Adrenal gland (tissue), 12 donors: ENCODE data around the gene STK17B. TPM values are rescaled to one million over a fixed set of nuclear protein-coding genes. Genes with fewer than 3 reads are reported as not detected.

Experiments
- DNase-seq, 7 donors: peaks; one replicate each; pipeline ENCODE4 v3.0.0-alpha.2; 2019 to 2020
- H3K27ac ChIP-seq, 5 donors: fragments of 200-600 bp; sonication (generic) in 4 of 5; 1 replicate in 3 of 5; 2 replicates in 2 of 5; pipeline versions ENCODE4 v1.5.1 to v1.8.0; 2016 to 2020; ENCODE audit warnings: mild to moderate bottlenecking in 1 of 5
- H3K27me3 ChIP-seq: fragments of 200-600 bp; 2 replicates; pipeline ENCODE4 v1.8.0; 2021
- H3K36me3 ChIP-seq, 2 donors: fragments of 200-600 bp; replicated peaks in 1 of 2; 1 replicate in 1 of 2; 2 replicates in 1 of 2; pipeline versions ENCODE4 v1.5.1 to v1.8.0; 2018 to 2022
- H3K4me1 ChIP-seq, 2 donors: fragments of 200-600 bp; replicated peaks in 1 of 2; 1 replicate in 1 of 2; 2 replicates in 1 of 2; pipeline versions ENCODE4 v1.5.1 to v1.8.0; 2018 to 2021
- H3K4me3 ChIP-seq, 4 donors: fragments of 200-600 bp; sonication (generic) in 3 of 4; one replicate each; pipeline ENCODE4 v1.5.1; 2016 to 2018
- H3K9me3 ChIP-seq, 3 donors: fragments of 200-600 bp; sonication (generic) in 1 of 3; replicated peaks in 1 of 3; 1 replicate in 2 of 3; 2 replicates in 1 of 3; pipeline versions ENCODE4 v1.5.1 to v1.8.0; 2016 to 2021
- CTCF ChIP-seq, 6 experiments: fragments of 450-650 bp in 4 of 6; fragments of 200-600 bp in 2 of 6; sonication (generic) in 1 of 6; IDR thresholded peaks; 1 replicate in 5 of 6; 2 replicates in 1 of 6; pipeline versions ENCODE4 v1.5.1 to v1.8.0; 2016 to 2021; ENCODE audit warnings: antibody characterized with exemption in 6 of 6, mild to moderate bottlenecking in 2 of 6, moderate library complexity in 1 of 6
- POLR2A ChIP-seq, 2 donors: fragments of 450-650 bp; IDR thresholded peaks; one replicate each; pipeline ENCODE4 v1.6.1; 2017; ENCODE audit warnings: antibody characterized with exemption in 2 of 2, mild to moderate bottlenecking in 2 of 2, moderate library complexity in 1 of 2
- WGBS, 4 donors: extraction: QIAGEN DNeasy Blood & Tissue Kit in 2 of 4; methylation state at CpG; one replicate each; pipeline versions ENCODE4 v1.1.5 to v1.1.7; 2013 to 2017; 5-methylcytosine and 5-hydroxymethylcytosine counted together
- intact Hi-C, 2 donors: fragments of 100-400 bp; cut with DNase I; formaldehyde crosslinking; loops; one replicate each; pipeline versions ENCODE4 v1.14.1 to v1.15.0; 2022 to 2023
- polyA plus RNA-seq, 3 donors: library from polyadenylated mRNA; stranded (reverse); fragments of 200-250 nt in 2 of 3; fragments of 350-450 nt in 1 of 3; fragmentation: Illumina TruSeq in 1 of 3; extraction: RNeasy Lipid Tissue Mini Kit (QIAGEN cat#74804) in 1 of 3; gene quantifications; one replicate each; pipeline ENCODE4 v1.2.3, GENCODE V29; 2013 to 2014
- total RNA-seq, 9 donors: library from RNA; depleted of rRNA in 4 of 9; stranded (reverse); fragments of >200 nt in 4 of 9; fragments of 120-200 nt in 1 of 9; fragmentation: NEBNext Ultra II Directional in 1 of 9; extraction: Animal tissue kit (Norgen Biotek cat#: 25700) in 1 of 9; gene quantifications; one replicate each; pipeline versions ENCODE4 v1.1.0 to v1.2.4, GENCODE V29; 2013 to 2023
- donor health status: healthy with polysubstance abuse.
- donor health status: Bipolar disorder and iron deficiency.
- donor health status: DM: yes; HTN: yes; CAD: no.
- donor health status: DM: no; HTN: no; CAD: no.
- donor health status: DM: no; HTN: no; CAD: no.
- donor health status: DM: yes; HTN: yes; CAD: no.

STK17B gene
- total and polyA plus RNA-seq, 12 donors, result 3.6 to 35.0 (median 15.5) TPM

- H3K27me3 ChIP-seq, result no peaks in the 10 kb centered on the region
- no peak for TF ChIP-seq CTCF (IDR thresholded peaks at IDR 0.05)
- TF ChIP-seq POLR2A (IDR thresholded peaks at IDR 0.05), result no peak
- intact Hi-C loops, result no loop called here
- peaks cover 0 to 10% of the 10 kb centered on the region in 2 donors for H3K36me3 ChIP-seq
- H3K9me3 ChIP-seq, result no peaks in the 10 kb centered on the region
- H3K4me1 ChIP-seq, result peaks cover 10 to 29% of the 10 kb centered on the region in 2 donors
- H3K27ac ChIP-seq, result no peak overlapping the region
- no peak for DNase-seq
- 73 to 79% (median 78%) methylated on average over 4 of the region's 4 CpGs for WGBS, 4 donors
- H3K4me3 ChIP-seq, result no peak overlapping the region
These were observed 6.4 kb downstream of the STK17B start for GRCh38 chr2:196165016-196165415.

GRCh38 chr2:196163285-196163684 is 8.1 kb downstream of the STK17B start:
- TF ChIP-seq POLR2A (IDR thresholded peaks at IDR 0.05) (no peak), CTCF (IDR thresholded peaks at IDR 0.05) (no peak)
- no peak overlapping the region for H3K4me3 ChIP-seq
- WGBS, 4 donors, result 68 to 85% (median 76%) methylated on average over 4 of the region's 4 CpGs
- peaks cover 0 to 10% of the 10 kb centered on the region in 2 donors for H3K36me3 ChIP-seq
- no peaks in the 10 kb centered on the region for H3K9me3 ChIP-seq
- no peaks in the 10 kb centered on the region for H3K27me3 ChIP-seq
- intact Hi-C loops, result no loop called here
- no peak for DNase-seq
- no peak overlapping the region for H3K27ac ChIP-seq
- peaks cover 0 to 28% of the 10 kb centered on the region in 2 donors for H3K4me1 ChIP-seq

- Histone ChIP-seq H3K4me3 (no peak overlapping the region), H3K36me3 (peaks cover 0 to 10% of the 10 kb centered on the region in 2 donors), H3K4me1 (peaks cover 0 to 22% of the 10 kb centered on the region in 2 donors), H3K27ac (no peak overlapping the region), H3K9me3 (no peaks in the 10 kb centered on the region), H3K27me3 (no peaks in the 10 kb centered on the region)
- WGBS, 4 donors, result 92 to 96% (median 93%) methylated on average over 6 of the region's 6 CpGs
- intact Hi-C loops, result no loop called here
- TF ChIP-seq CTCF (IDR thresholded peaks at IDR 0.05) (no peak), POLR2A (IDR thresholded peaks at IDR 0.05) (no peak)
- DNase-seq, result no peak
These were observed 8.7 kb downstream of the STK17B start for GRCh38 chr2:196162586-196163175.

- no peak for DNase-seq
- WGBS, 4 donors, result 73 to 86% (median 83%) methylated on average over 4 of the region's 4 CpGs
- intact Hi-C loops, result no loop called here
- H3K27me3 ChIP-seq, result no peaks in the 10 kb centered on the region
- TF ChIP-seq CTCF (IDR thresholded peaks at IDR 0.05) (no peak), POLR2A (IDR thresholded peaks at IDR 0.05) (no peak)
- H3K9me3 ChIP-seq, result no peaks in the 10 kb centered on the region
- H3K27ac ChIP-seq, result no peak overlapping the region
- peaks cover 0 to 6% of the 10 kb centered on the region in 2 donors for H3K4me1 ChIP-seq
- peaks cover 0 to 10% of the 10 kb centered on the region in 2 donors for H3K36me3 ChIP-seq
- no peak overlapping the region for H3K4me3 ChIP-seq
These were observed 10.4 kb downstream of the STK17B start for GRCh38 chr2:196160946-196161345.
